Stomach smooth muscle (tissue), 2 donors: ENCODE measurements around the gene CGNL1.

Source experiments
- H3K27ac ChIP-seq: one replicate; pipeline ENCODE4 v1.7.0; 2013; ENCODE audit warnings: mild to moderate bottlenecking, low read length, inconsistent platforms
- H3K27me3 ChIP-seq, 2 donors: one replicate each; pipeline ENCODE4 v1.7.0; 2013; ENCODE audit warnings: low read length in 2 of 2; ENCODE audit not compliant: insufficient read depth in 2 of 2, control insufficient read depth in 1 of 2
- H3K36me3 ChIP-seq, 2 donors: one replicate each; pipeline ENCODE4 v1.7.0; 2013; ENCODE audit warnings: low read length in 2 of 2; ENCODE audit not compliant: control insufficient read depth in 2 of 2, insufficient read depth in 2 of 2
- H3K4me1 ChIP-seq: one replicate; pipeline ENCODE4 v1.7.0; 2013; ENCODE audit warnings: low read length; ENCODE audit not compliant: control insufficient read depth, insufficient read depth
- H3K4me3 ChIP-seq, 2 donors: one replicate each; pipeline ENCODE4 v1.7.0; 2013; ENCODE audit warnings: low read length in 2 of 2
- H3K9ac ChIP-seq, 2 donors: one replicate each; pipeline ENCODE4 v1.7.0; 2013; ENCODE audit warnings: low read length in 2 of 2, mild to moderate bottlenecking in 1 of 2
- H3K9me3 ChIP-seq, 2 donors: one replicate each; pipeline ENCODE4 v1.7.0; 2013; ENCODE audit warnings: low read length in 2 of 2; ENCODE audit not compliant: control insufficient read depth in 2 of 2
- donor health status: healthy.
- donor health status: Pancreatic carcinoma.

The CGNL1 gene

DNA sequence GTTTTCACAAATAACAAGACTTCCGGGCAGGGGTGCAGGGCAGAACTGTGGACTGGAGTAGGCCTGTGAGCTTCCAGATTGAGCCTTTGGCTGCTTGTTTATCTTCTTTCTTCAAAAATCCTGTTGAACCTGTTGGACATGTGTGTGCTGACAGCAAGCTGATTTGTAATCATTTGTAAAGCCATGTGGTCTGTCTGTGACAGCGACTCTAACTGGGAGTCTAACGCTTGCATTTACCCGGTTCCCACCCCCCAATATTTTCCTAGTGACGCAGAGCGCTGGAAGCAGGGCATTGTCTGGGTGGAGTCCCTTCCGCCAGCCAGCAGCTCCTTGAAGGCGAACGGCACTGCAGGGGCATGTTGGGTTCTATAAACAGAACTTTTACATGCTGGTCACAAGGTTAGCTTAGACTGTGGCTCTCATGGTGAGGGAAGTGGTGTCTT is 129.7 kb downstream of the CGNL1 start:
- H3K4me3 ChIP-seq, result no peak overlapping the region
- peak overlapping the region; percentile 66 for H3K27ac ChIP-seq
- no peaks in the 10 kb centered on the region for H3K36me3 ChIP-seq
- no peaks in the 10 kb centered on the region for H3K27me3 ChIP-seq
- no peak overlapping the region for H3K9ac ChIP-seq
- H3K9me3 ChIP-seq, result no peaks in the 10 kb centered on the region
- peaks cover 49% of the 10 kb centered on the region for H3K4me1 ChIP-seq

GRCh38 chr15:57506422-57506821 is 130.1 kb downstream of the CGNL1 start:
- Histone ChIP-seq H3K27ac (peak overlapping the region; percentile 60), H3K9ac (no peak overlapping the region), H3K36me3 (no peaks in the 10 kb centered on the region), H3K4me1 (peaks cover 45% of the 10 kb centered on the region), H3K4me3 (no peak overlapping the region), H3K27me3 (no peaks in the 10 kb centered on the region), H3K9me3 (no peaks in the 10 kb centered on the region)

DNA sequence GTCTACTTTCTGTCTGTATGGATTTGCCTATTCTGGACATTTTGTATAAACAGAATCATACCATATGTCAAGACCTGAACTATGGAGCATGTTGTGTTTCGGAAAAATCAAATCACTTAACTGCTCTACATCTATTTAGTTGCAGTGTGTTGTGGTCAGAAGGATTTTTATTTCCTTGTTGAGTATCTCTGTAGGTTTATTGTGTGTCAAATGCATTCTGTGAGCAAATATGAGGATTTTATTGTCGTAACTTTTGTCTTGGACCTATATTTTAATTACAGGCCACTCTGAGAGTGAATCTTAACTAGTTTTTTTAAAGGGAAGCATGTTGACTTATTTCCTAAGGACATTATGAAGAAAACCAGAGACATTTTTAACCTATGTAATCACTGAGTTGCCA is 130.8 kb downstream of the CGNL1 start:
- H3K4me3 ChIP-seq, result no peak overlapping the region
- no peaks in the 10 kb centered on the region for H3K36me3 ChIP-seq
- H3K9ac ChIP-seq, result no peak overlapping the region
- no peak overlapping the region for H3K27ac ChIP-seq
- peaks cover 44% of the 10 kb centered on the region for H3K4me1 ChIP-seq
- H3K9me3 ChIP-seq, result no peaks in the 10 kb centered on the region
- no peaks in the 10 kb centered on the region for H3K27me3 ChIP-seq

- Histone ChIP-seq H3K4me3 (no peak overlapping the region), H3K36me3 (no peaks in the 10 kb centered on the region), H3K4me1 (peaks cover 34% of the 10 kb centered on the region)
Observed at GRCh38 chr15:57509126-57509525, 132.8 kb downstream of the CGNL1 start.

DNA sequence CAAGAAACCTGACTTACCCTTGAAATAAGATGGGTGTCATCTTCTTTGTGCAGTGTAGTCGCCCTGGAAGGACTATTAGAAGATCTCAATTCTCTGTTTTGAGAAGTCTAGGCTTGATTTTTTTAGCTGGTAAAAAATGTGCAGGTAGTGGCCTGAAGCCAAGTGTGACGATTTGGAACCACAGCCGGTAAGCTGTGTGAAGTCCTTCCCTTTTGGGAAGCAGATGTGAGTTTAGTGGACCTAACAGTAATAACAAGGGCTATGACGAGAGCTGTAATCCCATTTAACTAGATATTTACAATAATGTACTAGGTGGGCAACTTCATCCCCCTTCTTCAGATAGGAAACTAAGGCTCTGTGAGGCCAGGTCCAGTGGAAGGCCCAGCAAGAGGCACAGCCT is 133.7 kb downstream of the CGNL1 start:
- Histone ChIP-seq H3K9me3 (no peaks in the 10 kb centered on the region), H3K27ac (no peak overlapping the region), H3K4me3 (no peak overlapping the region), H3K4me1 (peaks cover 26% of the 10 kb centered on the region), H3K36me3 (no peaks in the 10 kb centered on the region), H3K27me3 (no peaks in the 10 kb centered on the region), H3K9ac (no peak overlapping the region)

More at GRCh38 chr15:57509126-57509525, 132.8 kb downstream of the CGNL1 start:
- no peaks in the 10 kb centered on the region for H3K9me3 ChIP-seq
- no peaks in the 10 kb centered on the region for H3K27me3 ChIP-seq
- peak overlapping the region; percentile 11 for H3K27ac ChIP-seq
- H3K9ac ChIP-seq, result no peak overlapping the region

DNA sequence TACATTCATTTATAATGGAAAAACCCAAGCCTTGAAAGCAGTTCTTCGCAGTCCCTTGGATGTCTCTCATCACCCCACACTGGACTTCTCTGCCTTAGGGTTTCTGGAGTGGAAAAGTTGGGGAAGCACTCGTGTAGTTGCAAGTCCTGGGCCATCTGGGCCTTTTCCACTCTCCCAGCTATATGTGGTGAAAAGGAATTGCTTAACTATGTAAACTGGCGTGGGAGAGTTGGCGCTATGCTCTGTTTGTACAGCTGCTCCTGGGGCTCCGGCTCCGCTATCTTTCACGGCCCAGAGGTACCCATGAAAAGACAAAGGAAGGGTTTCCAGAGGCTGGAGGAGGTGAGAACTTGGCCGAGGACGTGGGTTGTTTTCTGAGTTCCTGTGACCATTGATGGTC is 134.3 kb downstream of the CGNL1 start:
- H3K27ac ChIP-seq, result no peak overlapping the region
- H3K36me3 ChIP-seq, result no peaks in the 10 kb centered on the region
- no peaks in the 10 kb centered on the region for H3K9me3 ChIP-seq
- no peaks in the 10 kb centered on the region for H3K27me3 ChIP-seq
- H3K9ac ChIP-seq, result no peak overlapping the region
- no peak overlapping the region for H3K4me3 ChIP-seq
- peaks cover 25% of the 10 kb centered on the region for H3K4me1 ChIP-seq

DNA sequence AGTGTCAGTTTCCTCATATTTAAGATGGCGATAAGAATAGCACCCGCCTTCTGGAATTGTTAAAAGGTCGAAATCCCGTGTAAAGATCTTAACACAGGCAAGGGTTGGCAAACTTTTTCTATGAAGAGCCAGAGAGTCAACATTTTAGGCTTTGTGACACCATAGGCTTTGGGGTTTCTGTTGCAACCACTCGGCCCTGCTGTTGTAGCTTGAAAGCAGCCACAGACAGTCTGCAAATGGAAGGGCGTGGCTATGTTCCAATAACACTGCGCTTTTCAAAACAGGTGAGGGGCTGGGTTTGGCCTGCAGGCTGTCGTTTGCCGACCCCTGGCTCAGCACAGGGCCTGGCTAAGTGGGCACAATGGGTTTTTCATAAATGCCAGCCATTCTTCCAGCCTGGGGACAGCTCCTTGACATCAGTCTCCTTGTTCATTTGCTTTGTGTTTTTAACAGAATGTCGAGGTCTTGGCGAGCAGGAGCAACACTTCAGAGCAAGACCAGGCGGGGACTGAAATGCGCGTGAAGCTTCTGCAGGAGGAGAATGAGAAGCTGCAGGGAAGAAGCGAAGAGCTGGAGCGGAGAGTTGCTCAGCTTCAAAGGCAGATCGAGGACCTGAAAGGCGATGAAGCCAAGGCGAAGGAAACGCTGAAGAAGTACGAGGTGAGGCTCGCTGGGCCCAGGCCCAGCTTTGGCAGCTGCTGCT is 140.2 kb downstream of the CGNL1 start:
- Histone ChIP-seq H3K27ac (no peak overlapping the region), H3K27me3 (no peaks in the 10 kb centered on the region), H3K4me1 (peaks cover under 1% of the 10 kb centered on the region), H3K9me3 (no peaks in the 10 kb centered on the region), H3K9ac (no peak overlapping the region), H3K36me3 (peaks cover 0 to 11% of the 10 kb centered on the region in 2 donors), H3K4me3 (no peak overlapping the region)

- no peak overlapping the region for H3K4me3 ChIP-seq
- H3K36me3 ChIP-seq, result peaks cover 0 to 11% of the 10 kb centered on the region in 2 donors
- H3K27me3 ChIP-seq, result no peaks in the 10 kb centered on the region
- H3K4me1 ChIP-seq, result peaks cover 7% of the 10 kb centered on the region
- H3K27ac ChIP-seq, result no peak overlapping the region
- H3K9ac ChIP-seq, result no peak overlapping the region
- H3K9me3 ChIP-seq, result no peaks in the 10 kb centered on the region
Observed at GRCh38 chr15:57517030-57517671, 140.8 kb downstream of the CGNL1 start.

DNA sequence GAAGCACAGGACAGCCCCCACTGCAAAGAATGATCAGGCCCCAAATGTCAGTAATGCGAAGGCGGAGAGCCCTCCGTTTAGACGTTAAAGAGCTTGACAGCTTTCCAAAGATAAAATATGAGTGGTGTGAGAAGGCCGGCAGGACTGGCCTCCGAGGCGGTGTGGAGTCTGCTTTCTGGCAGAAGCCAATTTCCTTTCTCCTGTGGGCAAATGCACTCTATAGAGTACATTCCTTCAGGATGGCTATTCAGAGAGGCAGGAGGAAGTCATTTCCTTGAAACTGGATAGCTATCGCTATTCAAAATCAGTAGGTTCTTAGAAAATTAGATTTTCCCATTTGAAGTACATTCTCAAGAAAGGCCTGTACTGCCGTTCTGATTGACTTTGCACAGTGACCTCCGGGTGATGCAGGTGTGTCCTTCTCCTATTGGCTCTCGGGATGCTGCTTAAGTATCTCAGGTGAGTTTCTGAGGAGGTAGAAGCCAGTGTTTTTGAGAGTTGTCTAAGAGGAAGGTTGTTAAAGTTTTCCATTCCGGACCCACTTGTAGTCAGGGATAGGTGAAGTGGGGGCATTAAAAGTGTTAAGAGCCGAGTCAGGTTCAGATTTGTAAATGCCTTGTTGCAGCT is 142.6 kb downstream of the CGNL1 start:
- Histone ChIP-seq H3K36me3 (peaks cover 0 to 11% of the 10 kb centered on the region in 2 donors), H3K4me3 (no peak overlapping the region), H3K9me3 (no peaks in the 10 kb centered on the region), H3K9ac (no peak overlapping the region), H3K4me1 (peaks cover 13% of the 10 kb centered on the region), H3K27me3 (no peaks in the 10 kb centered on the region), H3K27ac (no peak overlapping the region)

DNA sequence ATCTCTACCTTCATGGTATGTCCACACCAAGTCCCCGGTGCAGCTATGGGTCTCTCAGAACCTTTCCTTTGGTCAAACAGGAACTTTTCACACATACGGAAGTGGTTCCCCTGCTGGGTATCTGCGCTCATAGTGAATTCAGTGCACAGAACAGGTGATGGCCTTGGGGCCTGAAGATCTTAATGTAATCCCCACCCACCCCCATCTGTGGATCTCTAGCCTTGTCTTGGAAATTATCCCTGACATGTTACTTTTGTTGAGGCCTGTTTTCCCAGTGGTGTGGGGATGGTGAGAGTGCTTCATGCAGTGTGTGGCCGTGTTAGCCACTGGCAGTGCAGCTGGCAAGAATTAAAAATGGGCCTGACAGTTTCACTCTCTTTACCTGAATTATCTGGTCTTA is 143.5 kb downstream of the CGNL1 start:
- Histone ChIP-seq H3K4me3 (no peak overlapping the region), H3K27me3 (peaks cover 0 to 5% of the 10 kb centered on the region in 2 donors), H3K9ac (no peak overlapping the region), H3K4me1 (peaks cover 13% of the 10 kb centered on the region), H3K27ac (no peak overlapping the region), H3K9me3 (no peaks in the 10 kb centered on the region), H3K36me3 (peaks cover 0 to 14% of the 10 kb centered on the region in 2 donors)

DNA sequence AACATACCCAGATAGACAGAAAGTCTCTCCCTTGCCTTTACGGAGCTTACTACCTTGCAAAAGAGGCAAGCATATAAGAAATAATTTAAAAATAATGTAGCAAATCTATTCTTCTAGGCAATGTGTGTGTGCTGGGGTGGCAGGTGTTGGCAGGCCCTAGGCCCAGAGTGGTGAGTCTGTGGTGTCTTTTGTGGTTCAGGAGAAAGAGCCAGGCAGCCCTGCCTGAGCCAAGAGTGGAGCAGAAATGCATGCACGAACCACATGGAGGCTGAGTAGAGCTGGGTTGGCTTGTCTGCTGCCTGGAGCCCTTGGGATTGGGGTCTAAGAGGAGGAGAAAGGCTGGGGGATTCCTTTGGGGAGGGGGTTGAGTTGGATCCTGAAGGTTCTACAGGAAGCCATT is 145.2 kb downstream of the CGNL1 start:
- peaks cover 0 to 6% of the 10 kb centered on the region in 2 donors for H3K27me3 ChIP-seq
- H3K4me3 ChIP-seq, result no peak overlapping the region
- no peak overlapping the region for H3K9ac ChIP-seq
- H3K9me3 ChIP-seq, result no peaks in the 10 kb centered on the region
- peak overlapping the region; percentile 37 for H3K27ac ChIP-seq
- peaks cover 0 to 14% of the 10 kb centered on the region in 2 donors for H3K36me3 ChIP-seq
- H3K4me1 ChIP-seq, result peaks cover 13% of the 10 kb centered on the region
